ENCODE measurements around the gene PCSK9.

PCSK9 gene

DNA sequence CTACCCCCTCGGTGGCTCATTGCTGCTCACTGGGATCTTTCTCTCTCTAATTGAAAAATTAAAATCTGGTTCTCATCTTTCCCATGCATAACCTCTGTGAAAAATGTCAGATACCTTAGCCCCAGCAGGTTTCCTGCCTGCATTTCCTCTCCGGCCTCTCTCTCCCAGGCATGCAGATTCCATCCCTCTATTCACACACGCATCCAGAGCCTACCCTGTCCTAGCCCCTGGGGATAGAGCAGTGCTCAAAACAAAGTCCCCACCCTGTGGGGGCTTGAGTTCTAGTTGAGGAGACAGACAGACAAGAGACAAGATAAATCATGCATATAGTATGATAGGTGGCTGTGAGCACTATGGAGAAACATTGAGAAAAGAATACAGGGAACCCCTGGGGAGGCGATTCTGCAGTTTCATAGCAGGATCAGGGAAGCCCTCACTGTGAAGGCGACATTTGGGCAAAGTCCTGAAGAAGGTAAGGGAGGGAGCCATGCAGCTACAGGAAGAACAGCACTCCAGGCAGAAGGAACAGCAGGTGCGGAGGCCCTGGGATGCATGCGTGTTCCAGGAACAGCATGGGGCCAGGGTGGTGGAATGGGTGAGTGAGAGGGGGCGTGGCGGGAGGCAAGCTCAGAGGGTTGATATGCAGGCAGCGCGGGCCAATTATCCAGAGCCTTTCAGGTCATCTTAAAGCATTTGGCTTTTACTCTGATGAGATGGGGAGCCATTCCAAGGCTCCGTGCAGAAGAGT is 44.2 kb upstream of the PCSK9 start:
- TF ChIP-seq, protein P1, sequence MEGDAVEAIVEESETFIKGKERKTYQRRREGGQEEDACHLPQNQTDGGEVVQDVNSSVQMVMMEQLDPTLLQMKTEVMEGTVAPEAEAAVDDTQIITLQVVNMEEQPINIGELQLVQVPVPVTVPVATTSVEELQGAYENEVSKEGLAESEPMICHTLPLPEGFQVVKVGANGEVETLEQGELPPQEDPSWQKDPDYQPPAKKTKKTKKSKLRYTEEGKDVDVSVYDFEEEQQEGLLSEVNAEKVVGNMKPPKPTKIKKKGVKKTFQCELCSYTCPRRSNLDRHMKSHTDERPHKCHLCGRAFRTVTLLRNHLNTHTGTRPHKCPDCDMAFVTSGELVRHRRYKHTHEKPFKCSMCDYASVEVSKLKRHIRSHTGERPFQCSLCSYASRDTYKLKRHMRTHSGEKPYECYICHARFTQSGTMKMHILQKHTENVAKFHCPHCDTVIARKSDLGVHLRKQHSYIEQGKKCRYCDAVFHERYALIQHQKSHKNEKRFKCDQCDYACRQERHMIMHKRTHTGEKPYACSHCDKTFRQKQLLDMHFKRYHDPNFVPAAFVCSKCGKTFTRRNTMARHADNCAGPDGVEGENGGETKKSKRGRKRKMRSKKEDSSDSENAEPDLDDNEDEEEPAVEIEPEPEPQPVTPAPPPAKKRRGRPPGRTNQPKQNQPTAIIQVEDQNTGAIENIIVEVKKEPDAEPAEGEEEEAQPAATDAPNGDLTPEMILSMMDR (IDR thresholded peaks at IDR 0.05; ENCODE audit: low read depth, low read length) = no peak

DNA sequence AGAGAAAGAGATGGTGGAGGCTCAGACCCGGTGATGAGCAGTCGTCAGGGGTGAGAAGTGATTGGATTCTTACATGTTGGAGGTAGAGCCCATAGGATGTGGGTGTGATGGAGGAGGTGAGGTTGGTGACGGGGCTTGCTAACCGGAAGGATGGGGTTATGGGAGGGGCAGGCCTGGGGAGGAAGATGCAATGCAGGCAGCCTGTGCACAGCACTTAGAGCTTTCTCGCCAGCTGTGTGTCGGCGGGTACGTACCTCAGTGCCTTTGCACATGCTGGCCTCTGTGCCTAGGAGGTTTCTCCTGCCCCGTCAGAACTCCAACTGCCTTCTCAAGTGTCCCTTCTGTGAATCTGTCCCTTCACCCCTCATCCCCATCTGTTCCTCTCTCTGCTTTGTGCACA is 43.5 kb upstream of the PCSK9 start:
- no peak for DNase-seq (ENCODE audit: extremely low read depth, low read depth)
- TF ChIP-seq, protein P1 (IDR thresholded peaks at IDR 0.05; ENCODE audit: low read depth, low read length) = no peak

More for the DNA sequence above, 44.2 kb upstream of the PCSK9 start:
- no peak for DNase-seq (ENCODE audit: extremely low read depth, low read depth)

DNA sequence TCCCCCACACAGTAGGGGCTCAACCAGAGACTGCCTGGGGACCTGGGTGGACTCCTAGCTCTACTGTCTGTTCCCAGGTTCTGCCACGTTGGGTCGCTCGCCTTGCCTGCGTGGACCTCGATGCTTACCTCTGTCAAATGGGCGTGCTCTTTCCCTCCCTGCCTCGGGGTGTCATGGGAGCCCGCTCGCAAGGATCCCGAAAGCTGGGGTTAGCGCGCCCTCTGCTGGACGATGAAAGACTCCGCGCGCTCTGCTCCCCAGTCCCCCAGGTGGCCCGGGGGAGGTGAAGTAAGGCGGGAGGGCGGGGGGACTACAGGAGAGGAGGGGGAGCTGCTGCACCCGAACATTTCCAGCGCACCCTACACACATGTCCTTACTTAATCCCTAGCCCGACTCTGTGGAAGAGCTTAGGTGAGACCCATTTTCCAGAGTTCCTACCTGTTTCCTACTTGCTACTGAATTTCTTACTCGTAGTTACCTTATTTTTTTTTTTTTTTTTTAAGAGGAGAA is 42.9 kb upstream of the PCSK9 start:
- TF ChIP-seq, protein P1 (IDR thresholded peaks at IDR 0.05; ENCODE audit: low read depth, low read length) = peak; percentile 78
- peak; percentile 15 for DNase-seq (ENCODE audit: extremely low read depth, low read depth)

DNA sequence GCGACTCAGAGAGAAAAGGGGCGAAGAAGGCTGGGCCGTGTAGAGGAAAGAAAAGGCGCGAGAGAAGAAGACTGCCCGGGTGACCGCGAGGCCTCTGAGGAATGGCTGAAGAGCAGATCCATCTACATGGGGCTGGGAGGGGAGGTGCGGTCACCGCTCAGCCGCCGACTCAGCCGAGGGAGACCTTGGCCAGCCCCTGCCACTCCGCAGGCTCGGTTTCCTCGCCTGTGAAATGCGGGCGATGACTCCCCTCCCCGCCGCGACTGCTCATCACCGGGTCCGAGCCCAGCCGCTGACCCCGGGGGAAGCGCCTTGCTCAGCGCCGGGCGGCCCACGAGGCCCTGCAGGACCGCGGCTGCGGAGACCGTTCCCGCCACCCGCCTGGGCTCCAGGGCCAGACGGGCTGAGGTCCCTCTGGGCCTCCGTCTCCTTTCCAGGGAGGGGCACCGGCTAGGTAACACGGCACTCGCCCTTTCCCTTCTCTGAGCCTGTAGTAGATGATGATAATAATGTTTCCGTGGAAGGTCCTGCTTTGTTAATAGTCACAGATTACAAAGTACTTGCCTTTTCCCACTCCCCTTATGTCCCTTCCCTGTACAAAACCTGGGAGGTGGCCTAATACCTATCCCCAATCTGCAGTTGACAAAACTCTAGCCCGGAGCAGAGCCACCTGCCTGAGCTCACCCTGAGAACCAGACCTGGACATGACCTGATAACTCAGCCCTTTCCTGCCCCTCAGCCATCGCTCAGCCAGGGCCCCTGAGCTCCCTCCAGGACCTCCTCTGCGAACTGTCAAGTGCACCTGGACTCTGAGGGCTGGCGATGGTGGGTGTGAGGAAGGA is 42.3 kb upstream of the PCSK9 start:
- DNase-seq (ENCODE audit: extremely low read depth, low read depth) = no peak
- TF ChIP-seq, protein P1 (IDR thresholded peaks at IDR 0.05; ENCODE audit: low read depth, low read length) = no peak

DNA sequence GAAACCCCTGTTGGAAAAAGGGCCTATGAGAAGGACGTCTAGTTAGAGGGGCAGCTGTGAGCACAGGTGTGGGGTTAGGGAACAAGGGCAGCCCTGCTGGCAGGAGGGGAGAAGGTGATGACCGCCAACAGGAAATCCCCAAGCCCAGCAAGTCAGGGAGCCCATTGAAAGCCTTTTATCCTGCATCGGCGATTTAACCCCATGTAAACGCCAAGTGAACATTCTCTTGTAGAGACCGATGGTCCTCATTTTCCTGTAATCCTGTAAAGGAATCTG is 41.7 kb upstream of the PCSK9 start:
- TF ChIP-seq, protein P1 (IDR thresholded peaks at IDR 0.05; ENCODE audit: low read depth, low read length) = no peak
- DNase-seq (ENCODE audit: extremely low read depth, low read depth) = no peak

DNA sequence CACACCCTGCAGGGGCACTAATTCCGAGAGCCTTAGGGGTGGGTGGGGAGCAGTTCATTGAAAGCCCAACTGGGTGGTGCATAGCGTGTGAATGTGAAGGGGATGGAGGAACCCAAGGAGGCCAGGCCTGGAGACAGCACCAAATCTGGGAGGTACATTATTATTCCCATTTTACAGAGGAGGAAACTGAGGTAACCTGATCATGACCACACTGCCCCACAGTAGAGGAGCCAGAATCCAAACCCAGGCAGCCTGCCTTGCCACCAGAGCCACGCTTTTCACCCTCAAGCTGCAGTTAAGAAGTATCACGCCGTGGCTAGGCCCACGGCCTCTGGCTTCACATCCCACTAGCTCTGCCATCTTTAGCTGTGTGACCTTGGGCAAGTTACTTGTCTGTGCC is 41.2 kb upstream of the PCSK9 start:
- TF ChIP-seq, protein P1 (IDR thresholded peaks at IDR 0.05; ENCODE audit: low read depth, low read length) = no peak

DNA sequence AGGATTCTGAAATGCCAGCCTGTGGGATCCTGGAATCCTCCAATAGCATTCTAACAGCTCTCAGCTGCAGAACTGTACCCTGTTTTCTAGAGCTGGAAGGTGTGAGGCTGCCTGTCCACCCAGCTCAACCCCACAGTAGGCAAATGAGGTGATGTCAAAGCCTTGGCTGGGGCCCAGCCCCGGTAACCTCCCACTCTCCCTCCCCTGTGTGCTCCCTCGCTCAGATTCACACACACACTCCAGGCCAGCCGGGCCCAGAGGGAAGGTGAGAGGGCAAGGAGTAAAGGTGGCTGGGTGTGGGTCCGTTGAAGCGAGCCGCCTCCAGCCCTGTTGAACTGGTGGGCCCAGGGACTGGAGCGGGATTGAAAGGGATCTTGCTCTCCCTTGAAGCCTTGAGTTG is 40.7 kb upstream of the PCSK9 start, which contains the start of gene BSND:
TSS of gene BSND (plus strand) at position 257 of the 400 bp plus-strand sequence. CDS start 254 bp downstream, outside the sequence.
- no peak for DNase-seq (ENCODE audit: extremely low read depth, low read depth)

More for the DNA sequence above, 41.2 kb upstream of the PCSK9 start:
- DNase-seq (ENCODE audit: extremely low read depth, low read depth) = no peak

More for the DNA sequence above, 40.7 kb upstream of the PCSK9 start, which contains the start of gene BSND:
- TF ChIP-seq, protein P1 (IDR thresholded peaks at IDR 0.05; ENCODE audit: low read depth, low read length) = no peak
